HG03521 (cell line): ENCODE results near the gene CAMSAP2.

Experiments used
- ATAC-seq: cut with Tn5 transposase; IDR thresholded peaks from one replicate; pipeline ENCODE4 v1.9.1; 2021; ENCODE audit warnings: mild to moderate bottlenecking, moderate library complexity; ENCODE audit not compliant: unreplicated experiment

The CAMSAP2 gene, protein sequence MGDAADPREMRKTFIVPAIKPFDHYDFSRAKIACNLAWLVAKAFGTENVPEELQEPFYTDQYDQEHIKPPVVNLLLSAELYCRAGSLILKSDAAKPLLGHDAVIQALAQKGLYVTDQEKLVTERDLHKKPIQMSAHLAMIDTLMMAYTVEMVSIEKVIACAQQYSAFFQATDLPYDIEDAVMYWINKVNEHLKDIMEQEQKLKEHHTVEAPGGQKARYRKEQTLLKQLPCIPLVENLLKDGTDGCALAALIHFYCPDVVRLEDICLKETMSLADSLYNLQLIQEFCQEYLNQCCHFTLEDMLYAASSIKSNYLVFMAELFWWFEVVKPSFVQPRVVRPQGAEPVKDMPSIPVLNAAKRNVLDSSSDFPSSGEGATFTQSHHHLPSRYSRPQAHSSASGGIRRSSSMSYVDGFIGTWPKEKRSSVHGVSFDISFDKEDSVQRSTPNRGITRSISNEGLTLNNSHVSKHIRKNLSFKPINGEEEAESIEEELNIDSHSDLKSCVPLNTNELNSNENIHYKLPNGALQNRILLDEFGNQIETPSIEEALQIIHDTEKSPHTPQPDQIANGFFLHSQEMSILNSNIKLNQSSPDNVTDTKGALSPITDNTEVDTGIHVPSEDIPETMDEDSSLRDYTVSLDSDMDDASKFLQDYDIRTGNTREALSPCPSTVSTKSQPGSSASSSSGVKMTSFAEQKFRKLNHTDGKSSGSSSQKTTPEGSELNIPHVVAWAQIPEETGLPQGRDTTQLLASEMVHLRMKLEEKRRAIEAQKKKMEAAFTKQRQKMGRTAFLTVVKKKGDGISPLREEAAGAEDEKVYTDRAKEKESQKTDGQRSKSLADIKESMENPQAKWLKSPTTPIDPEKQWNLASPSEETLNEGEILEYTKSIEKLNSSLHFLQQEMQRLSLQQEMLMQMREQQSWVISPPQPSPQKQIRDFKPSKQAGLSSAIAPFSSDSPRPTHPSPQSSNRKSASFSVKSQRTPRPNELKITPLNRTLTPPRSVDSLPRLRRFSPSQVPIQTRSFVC (N-terminal part only)

DNA sequence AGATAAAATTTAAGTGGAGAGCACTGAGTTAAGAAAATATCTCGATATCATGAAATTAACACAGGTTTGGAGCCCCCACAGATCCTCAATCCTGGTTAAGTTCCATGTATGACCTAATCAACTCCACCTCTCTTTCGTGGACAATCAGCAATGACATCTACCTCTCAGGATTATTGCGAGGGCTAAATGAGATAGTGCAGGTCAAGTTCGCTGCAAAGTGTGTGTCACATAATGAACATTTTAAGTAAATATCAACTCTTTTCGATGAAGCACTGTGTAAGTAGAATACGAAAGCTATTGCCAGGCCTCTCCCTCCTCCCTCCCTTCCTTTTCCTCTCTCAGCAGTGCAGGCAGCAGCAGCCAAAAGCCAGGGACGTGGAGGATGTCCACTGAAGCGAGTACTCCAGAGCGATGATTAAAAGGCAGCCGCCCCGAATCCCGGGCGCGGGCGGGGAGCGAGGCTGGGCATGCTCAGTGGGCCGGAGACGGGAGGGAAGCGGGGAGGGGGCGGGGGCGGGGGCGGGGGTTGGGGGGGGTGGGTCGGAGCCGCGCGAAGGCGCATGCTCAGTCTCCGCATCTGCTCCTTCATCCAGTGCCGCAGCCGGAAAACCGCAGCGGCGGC lies at the start of gene CAMSAP2:
CAMSAP2 (plus strand) TSS at position 567 of the 622 bp plus-strand sequence. CDS start 935 bp downstream, outside the sequence.
- peak; percentile 40 for ATAC-seq

- no peak for ATAC-seq
Observed at GRCh38 chr1:200692316-200692715, 46.4 kb upstream of the CAMSAP2 start.

DNA sequence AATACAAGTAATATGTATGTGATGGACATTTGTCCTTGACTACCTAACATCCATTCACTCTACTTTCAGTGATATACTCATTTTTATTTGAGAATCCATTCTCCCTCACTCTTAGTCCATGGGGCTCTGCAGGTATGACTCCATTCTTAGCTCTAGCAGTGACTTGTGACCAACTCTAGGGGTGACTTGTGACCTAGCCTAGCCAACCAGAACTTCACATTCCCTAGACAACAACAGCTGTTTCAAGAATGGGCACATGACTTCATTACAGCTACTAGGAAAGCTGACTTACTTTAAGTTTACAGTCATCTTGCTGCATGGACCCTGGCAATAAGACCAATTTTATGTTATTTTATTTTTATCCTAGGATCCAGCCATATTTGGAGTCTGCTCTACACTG lies 45.4 kb upstream of the CAMSAP2 start:
- ATAC-seq = no peak

DNA sequence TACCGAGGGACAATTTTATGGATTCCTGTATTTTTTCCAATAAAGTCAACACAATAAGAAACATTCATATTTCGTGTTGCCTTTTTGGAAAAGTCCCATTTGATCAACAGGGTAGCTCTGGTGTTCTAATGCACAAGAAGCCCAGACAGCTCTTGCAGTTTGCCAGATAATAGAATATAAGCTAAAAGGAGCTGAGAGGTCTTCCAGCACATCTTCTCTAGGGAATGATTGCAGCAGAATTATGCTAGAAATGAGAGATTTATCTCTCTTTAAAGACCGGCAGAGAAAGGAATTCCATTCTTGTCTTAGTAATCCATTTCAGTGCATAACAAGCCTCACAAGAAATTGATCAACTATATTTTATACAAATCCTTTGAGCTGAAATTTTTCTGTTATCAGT lies 44.0 kb upstream of the CAMSAP2 start:
- no peak for ATAC-seq

GRCh38 chr1:200699871-200700270 lies 38.8 kb upstream of the CAMSAP2 start:
- no peak for ATAC-seq

GRCh38 chr1:200704986-200705500 lies 33.6 kb upstream of the CAMSAP2 start:
- no peak for ATAC-seq

- ATAC-seq = no peak
Observed at GRCh38 chr1:200706111-200706814, 32.4 kb upstream of the CAMSAP2 start.

GRCh38 chr1:200707116-200707515 lies 31.6 kb upstream of the CAMSAP2 start:
- no peak for ATAC-seq

GRCh38 chr1:200708161-200708560 lies 30.5 kb upstream of the CAMSAP2 start:
- ATAC-seq = no peak

DNA sequence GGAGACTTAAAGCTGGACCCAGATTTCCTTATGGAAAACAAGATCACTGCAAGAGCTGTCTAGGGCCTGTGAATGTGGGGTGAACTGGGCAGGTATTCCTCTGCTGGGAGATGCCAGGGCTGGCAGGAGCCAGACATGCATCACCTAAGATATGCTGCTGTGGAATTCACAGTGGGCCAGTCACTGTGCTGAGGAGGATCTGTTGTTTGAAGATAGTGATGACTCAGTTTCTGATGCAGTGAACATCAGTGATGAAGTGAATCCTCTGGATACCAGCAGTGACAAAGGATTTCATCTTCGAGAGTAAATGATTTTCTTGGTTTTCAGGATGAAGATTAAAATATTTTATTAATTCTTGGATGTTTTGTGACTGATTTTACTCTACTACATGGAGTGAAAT lies 29.9 kb upstream of the CAMSAP2 start:
- ATAC-seq = no peak

GRCh38 chr1:200710166-200710565 lies 28.5 kb upstream of the CAMSAP2 start:
- no peak for ATAC-seq

DNA sequence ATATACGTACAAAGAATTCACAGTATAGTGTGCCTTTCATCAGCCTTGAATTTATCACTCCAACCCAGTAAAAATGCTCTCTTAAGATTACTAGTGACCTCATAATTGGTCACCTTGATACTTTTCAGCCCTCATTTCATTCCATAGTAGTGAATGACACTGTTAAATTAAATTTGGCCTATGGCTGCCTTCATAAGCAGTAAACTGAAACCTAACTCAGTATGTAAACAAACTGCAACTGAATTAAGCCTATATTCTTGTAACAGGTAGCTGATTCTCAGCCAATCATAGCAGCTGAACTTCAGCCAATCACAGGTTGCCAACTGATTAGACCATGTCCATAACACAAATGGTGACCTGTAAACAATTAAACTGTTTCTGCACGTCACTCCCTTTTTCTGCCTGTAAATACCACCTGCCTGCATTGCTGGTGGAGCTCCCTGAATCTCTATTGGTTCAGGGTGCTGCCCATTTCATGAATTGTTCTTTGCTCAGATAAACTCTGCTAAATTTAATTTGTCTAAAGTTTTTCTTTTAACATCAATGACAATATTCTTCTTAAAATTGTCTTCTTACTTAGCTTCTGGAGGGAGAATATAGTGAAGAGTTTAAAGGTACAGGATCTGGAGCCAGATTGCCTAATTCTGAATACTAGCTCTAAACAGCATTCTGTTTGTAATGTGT lies 24.0 kb upstream of the CAMSAP2 start:
- no peak for ATAC-seq

DNA sequence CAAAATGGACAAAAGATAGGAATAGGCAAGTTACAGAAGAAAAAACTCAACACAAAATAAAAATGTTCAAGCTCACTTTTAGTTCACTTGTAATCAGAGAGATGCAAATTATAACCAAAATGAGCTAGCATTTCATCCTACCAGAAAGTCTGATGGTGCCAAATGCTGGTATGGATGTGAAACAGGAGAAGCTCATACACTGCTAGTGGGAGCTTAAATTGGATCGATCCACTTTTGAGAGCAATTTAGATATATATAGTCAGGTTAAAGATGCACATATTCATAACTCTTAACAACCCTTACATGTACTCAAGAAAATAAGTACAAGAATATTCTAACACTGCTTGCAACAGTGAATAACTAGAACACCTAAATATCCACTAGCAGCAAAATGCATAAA lies 18.5 kb upstream of the CAMSAP2 start:
- no peak for ATAC-seq

- no peak for ATAC-seq
Observed at GRCh38 chr1:200724064-200724463, 14.6 kb upstream of the CAMSAP2 start.

- ATAC-seq = no peak
Observed at GRCh38 chr1:200727257-200727656, 11.4 kb upstream of the CAMSAP2 start.

- ATAC-seq = no peak
Observed at GRCh38 chr1:200729863-200730262, 8.8 kb upstream of the CAMSAP2 start.

DNA sequence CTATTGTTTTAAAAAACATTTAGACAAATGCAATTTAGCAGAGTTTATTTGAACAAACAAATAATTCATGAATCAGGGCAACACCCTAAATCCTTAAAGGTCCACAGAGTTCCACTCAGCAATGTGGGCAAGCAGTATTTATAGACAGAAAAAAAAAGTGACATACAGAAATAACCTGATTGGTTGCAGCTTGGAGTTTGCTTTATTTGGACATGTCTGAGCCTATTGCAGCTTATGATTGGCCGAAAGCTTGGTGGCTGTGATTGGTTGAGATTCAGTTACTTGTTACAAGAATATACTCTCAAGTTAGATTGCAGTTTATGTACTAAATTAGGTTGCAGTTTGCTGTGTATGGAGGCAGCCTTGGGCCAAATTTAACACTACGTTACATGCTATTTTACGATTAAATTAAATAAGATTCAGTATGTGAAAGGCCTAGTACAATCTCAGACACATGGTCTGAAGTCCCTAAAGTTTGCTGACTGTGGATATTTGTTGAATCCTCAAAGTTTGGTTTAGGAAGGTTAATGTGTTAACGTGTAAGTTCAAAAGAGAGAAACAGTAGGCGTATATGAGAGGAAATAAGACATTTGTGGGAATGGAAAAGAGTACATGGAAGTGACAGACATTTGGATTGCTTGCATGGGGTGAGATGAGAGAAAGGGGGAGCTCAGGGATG lies 6.9 kb upstream of the CAMSAP2 start:
- no peak for ATAC-seq

DNA sequence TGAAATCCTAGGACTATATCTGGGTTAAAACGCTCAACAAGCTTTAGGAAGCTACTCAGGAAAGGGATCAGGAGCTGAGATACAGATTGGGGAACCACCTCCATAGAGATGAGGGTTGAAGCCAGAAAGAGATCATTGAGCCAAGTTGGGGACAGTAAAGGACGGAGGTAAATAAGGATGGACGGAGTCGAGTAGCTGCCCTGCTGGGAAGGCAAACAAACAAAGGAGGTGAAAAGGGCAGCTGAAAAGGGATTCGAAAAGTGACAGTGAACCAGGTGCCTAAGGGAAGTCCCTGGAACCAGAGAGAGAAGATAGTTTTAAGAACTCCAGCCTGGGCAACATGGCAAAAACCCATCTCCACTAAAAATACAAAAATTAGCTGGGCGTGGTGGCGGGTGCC lies 6.3 kb upstream of the CAMSAP2 start:
- ATAC-seq = no peak

DNA sequence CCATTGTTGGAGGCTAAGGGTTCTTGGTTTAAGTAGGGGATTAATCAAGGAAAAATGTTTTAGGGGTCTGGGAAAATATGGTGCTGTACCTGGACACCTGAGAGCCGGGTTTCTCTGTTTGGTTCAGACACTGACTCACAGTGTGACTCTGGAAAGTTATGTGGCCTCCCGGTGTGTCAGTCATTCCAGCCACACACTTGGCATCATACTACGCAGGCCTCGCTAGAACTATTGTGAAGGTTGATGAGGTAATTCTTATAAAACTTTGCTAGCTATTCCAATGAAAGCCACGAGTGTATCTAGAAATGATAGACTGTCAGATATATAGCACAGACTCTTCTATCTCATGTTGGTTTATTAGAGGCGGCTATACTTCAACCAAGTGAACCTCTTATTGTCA lies 4.8 kb upstream of the CAMSAP2 start:
- ATAC-seq = no peak
